ENCODE results near the gene OLFM2.

The OLFM2 gene

GRCh38 chr19:9857076-9857721 is 79.1 kb downstream of the OLFM2 start:
- TF ChIP-seq CSRNP3 (CRISPR knock-in tag; IDR thresholded peaks at IDR 0.05), result no peak
- no peak for TF ChIP-seq PPARA (CRISPR knock-in tag; IDR thresholded peaks at IDR 0.05; ENCODE audit: borderline replicate concordance)
- TF ChIP-seq ZNF565 (CRISPR knock-in tag; conservative IDR thresholded peaks at IDR 0.05; ENCODE audit: low read depth), result no peak
- TF ChIP-seq POU6F1 (CRISPR knock-in tag; IDR thresholded peaks at IDR 0.05; ENCODE audit: borderline replicate concordance, low read depth), result no peak
- TF ChIP-seq TOX (CRISPR knock-in tag; IDR thresholded peaks at IDR 0.05; ENCODE audit: borderline replicate concordance), result no peak
- no peak for TF ChIP-seq CSDC2 (CRISPR knock-in tag; IDR thresholded peaks at IDR 0.05)
- no peak for TF ChIP-seq ARNTL (CRISPR knock-in tag; IDR thresholded peaks at IDR 0.05; ENCODE audit: borderline replicate concordance, low read depth)
- no peak for TF ChIP-seq ZNF70 (CRISPR knock-in tag; IDR thresholded peaks at IDR 0.05)
- TF ChIP-seq ZFP30 (CRISPR knock-in tag; IDR thresholded peaks at IDR 0.05), result no peak
- TF ChIP-seq PATZ1 (CRISPR knock-in tag; IDR thresholded peaks at IDR 0.05; ENCODE audit: borderline replicate concordance), result no peak
- no peak for TF ChIP-seq TCF4 (CRISPR knock-in tag; IDR thresholded peaks at IDR 0.05; ENCODE audit: borderline replicate concordance)
- no peak for TF ChIP-seq ESRRG (CRISPR knock-in tag; IDR thresholded peaks at IDR 0.05)
- no peak for TF ChIP-seq ISL1 (CRISPR knock-in tag; IDR thresholded peaks at IDR 0.05)
- TF ChIP-seq GLIS3 (CRISPR knock-in tag; IDR thresholded peaks at IDR 0.05), result no peak
- no peak for TF ChIP-seq ZNF8 (CRISPR knock-in tag; IDR thresholded peaks at IDR 0.05)
- TF ChIP-seq CREB5 (CRISPR knock-in tag; IDR thresholded peaks at IDR 0.05; ENCODE audit: low read depth), result no peak
- TF ChIP-seq SNAI2 (CRISPR knock-in tag; IDR thresholded peaks at IDR 0.05), result no peak
- no peak for TF ChIP-seq BACH2 (CRISPR knock-in tag; IDR thresholded peaks at IDR 0.05; ENCODE audit: borderline replicate concordance)
- TF ChIP-seq ZC3H10 (CRISPR knock-in tag; IDR thresholded peaks at IDR 0.05), result no peak
- no peak for ATAC-seq

GRCh38 chr19:9856609-9857008 is 79.7 kb downstream of the OLFM2 start:
- no peak for ATAC-seq
- TF ChIP-seq TSHZ2 (CRISPR knock-in tag; IDR thresholded peaks at IDR 0.05), result no peak
- TF ChIP-seq CREB5 (CRISPR knock-in tag; IDR thresholded peaks at IDR 0.05; ENCODE audit: low read depth), result no peak
